ENCODE results near the gene CYP39A1. TPM values are rescaled to one million over a fixed set of nuclear protein-coding genes. Genes with fewer than 3 reads are reported as not detected.

Gene CYP39A1
- polyA plus RNA-seq, 3 donors from 2014 or later, result not detected

DNA sequence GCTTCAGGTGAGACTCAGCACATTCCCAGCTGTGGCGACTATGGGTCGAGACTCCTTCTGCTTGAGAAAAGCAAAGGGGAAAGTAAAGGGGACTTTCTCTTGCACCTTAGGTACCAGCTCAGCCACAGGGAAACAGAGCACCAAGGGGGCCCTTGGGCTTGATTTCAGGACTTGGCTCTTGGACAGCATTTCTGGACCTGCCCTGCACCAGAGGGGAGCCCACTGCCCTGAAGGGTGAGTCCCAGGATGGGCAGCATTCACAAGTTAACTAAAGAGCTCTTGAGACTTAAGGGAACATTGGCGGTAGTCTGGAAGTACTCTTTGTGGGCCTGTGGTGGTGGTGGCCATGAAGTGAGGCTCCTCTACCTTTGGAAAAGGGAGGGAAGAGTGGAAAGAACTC lies 111.1 kb downstream of the CYP39A1 start:
- H3K4me1 Mint-ChIP-seq, result no peaks in the 10 kb centered on the region
- H3K36me3 Mint-ChIP-seq, result no peaks in the 10 kb centered on the region
- H3K4me3 Mint-ChIP-seq, result no peak overlapping the region
- H3K27ac Mint-ChIP-seq, result no peak overlapping the region
- H3K9me3 Mint-ChIP-seq, result peaks cover 0 to 10% (median 0%) of the 10 kb centered on the region in 6 donors
- DNase-seq, result no peak
- H3K27me3 Mint-ChIP-seq (ENCODE audit: low read depth in 3 of 3), result peaks cover 2 to 8% (median 2%) of the 10 kb centered on the region in 3 donors

DNA sequence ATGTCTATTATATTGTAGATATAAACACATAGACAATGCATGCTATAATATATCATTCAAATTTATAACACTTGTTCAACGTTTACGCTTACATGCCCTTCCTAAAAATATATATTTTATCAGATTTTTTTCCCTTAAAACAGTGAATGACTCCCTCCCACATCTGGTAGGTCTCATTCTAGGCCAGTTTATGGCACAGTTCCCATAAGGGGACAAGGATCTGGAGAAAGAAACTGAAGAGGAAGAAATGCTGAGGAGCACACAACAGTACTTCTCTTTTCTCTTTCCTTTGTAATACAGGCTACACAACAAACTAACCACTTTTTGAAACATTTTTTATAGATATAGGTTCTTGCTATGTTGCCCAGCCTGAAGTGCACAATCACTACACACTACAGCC lies 112.8 kb downstream of the CYP39A1 start:
- no peak overlapping the region for H3K4me3 Mint-ChIP-seq
- H3K27ac Mint-ChIP-seq, result no peak overlapping the region
- H3K27me3 Mint-ChIP-seq (ENCODE audit: low read depth in 3 of 3), result peaks cover 2 to 14% (median 2%) of the 10 kb centered on the region in 3 donors
- no peaks in the 10 kb centered on the region for H3K4me1 Mint-ChIP-seq
- H3K36me3 Mint-ChIP-seq, result no peaks in the 10 kb centered on the region
- no peak for DNase-seq
- H3K9me3 Mint-ChIP-seq, result peaks cover 0 to 10% (median 0%) of the 10 kb centered on the region in 6 donors

DNA sequence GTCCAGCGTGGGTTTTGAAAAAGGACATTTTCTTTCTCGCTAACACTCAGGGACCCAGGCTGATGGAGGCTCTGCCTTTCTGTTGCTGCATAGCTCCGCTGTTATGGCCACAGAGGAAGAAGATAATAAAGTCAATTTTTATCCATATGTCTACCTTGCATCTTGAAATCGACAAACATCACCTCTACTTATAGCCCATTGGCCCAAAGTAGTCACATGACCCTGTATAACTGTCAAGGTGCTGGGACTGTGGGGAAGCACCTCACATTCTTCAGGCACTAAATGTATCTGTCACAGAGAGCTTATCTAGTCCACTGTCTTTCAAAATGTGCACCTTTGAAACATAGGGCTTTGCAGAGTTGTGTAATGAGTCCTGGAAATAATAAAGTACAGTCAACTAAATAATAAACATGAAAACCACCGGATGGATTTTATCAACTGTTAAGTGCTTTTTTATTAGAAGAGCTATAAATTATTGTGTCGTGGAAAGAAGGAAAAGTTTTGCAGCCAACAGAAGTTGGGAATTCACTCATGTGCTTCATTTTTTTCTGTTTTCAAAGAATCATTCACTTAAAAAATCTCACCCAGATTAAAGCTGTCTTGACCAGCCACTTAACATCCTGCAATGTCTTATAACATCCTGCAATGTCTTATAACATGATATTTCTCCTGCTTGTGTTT lies 113.7 kb downstream of the CYP39A1 start:
- no peak overlapping the region for H3K27ac Mint-ChIP-seq
- H3K4me1 Mint-ChIP-seq, result no peaks in the 10 kb centered on the region
- no peaks in the 10 kb centered on the region for H3K36me3 Mint-ChIP-seq
- no peak for DNase-seq
- peaks cover 0 to 14% (median 0%) of the 10 kb centered on the region in 3 donors for H3K27me3 Mint-ChIP-seq (ENCODE audit: low read depth in 3 of 3)
- H3K4me3 Mint-ChIP-seq, result no peak overlapping the region
- H3K9me3 Mint-ChIP-seq, result peaks cover 0 to 10% (median 0%) of the 10 kb centered on the region in 6 donors

DNA sequence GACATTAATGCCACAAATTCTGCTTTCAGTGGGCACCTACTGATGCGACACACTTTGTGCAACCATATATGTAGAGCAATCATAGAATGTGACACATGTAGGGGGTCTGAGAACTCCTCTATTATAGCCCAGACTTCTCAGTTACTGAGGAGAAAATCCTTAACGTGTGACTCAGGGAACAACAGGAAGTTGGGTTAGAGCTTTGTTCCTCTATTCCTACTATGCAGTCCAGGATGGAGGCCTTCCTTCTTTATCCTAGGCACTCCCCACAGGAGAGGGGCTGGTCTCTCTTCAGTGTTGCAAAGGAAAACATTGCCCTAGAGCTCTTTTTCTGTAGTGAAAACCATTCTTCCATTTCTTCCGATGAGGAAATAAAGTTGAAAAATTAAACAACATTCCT lies 121.7 kb downstream of the CYP39A1 start:
- Mint-ChIP-seq H3K4me1 (no peaks in the 10 kb centered on the region), H3K36me3 (no peaks in the 10 kb centered on the region), H3K27ac (no peak overlapping the region), H3K27me3 (ENCODE audit: low read depth in 3 of 3) (peaks cover 6 to 7% (median 7%) of the 10 kb centered on the region in 3 donors), H3K4me3 (no peak overlapping the region), H3K9me3 (peaks cover 0 to 2% (median 0%) of the 10 kb centered on the region in 6 donors)
- no peak for DNase-seq

DNA sequence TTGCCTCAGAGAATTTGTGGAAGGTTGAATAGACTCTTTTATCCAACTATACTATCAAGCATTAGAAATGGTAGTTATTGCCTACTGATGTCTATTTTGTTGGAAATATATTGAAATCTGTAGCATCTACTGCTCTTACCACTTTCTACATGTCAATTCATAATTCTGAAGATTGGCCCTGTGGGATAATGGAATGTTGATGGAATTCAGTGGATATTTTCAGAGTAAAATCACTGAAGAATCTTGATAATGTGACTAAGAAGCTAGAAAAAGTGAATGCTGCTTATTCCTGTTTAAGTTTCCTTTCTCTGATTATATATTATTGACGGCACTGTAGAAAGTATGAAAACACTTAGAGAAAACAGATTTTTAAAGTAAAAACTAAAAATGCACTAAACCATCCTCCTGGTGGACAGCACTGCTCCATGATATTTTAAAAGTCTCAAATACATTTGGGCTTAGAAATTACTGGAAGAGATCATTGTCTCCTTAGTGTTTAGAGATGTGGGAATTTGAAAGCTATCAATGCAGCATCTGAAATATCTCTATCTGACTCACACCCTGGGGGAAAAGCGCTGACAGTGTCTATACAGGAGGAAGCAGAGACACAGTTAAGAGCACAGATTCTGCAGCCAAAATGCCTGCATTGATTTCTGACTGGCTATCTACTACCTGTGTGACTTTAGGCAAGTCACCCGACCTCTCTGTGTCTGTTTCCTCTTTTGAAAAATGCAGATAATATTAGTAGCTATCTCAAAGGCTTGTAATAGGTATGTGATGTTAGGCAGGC lies 123.5 kb downstream of the CYP39A1 start:
- no peaks in the 10 kb centered on the region for H3K9me3 Mint-ChIP-seq
- H3K27me3 Mint-ChIP-seq (ENCODE audit: low read depth in 3 of 3), result peaks cover 2 to 8% (median 7%) of the 10 kb centered on the region in 3 donors
- H3K4me3 Mint-ChIP-seq, result no peak overlapping the region
- no peak overlapping the region for H3K27ac Mint-ChIP-seq
- no peaks in the 10 kb centered on the region for H3K36me3 Mint-ChIP-seq
- H3K4me1 Mint-ChIP-seq, result no peaks in the 10 kb centered on the region
- no peak for DNase-seq

DNA sequence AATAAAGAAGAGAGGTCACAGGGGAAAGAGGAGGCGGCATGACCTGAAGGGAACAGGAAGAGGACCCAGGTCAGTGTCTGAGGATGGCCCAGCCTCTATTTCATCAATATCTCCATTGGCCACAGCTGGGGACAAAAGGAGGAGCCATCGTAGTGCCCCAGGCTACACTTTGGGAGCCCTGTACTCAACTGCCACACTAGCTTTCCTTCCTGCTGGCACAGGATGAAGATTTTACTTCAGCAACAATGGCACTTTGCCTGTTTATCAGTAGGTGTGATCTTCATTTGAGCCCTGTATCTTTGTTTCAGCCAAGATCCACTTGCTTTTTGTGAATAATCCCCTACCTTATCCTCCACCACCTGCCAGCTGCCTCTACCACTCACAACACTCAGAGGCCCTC lies 126.0 kb downstream of the CYP39A1 start:
- H3K4me3 Mint-ChIP-seq, result no peak overlapping the region
- H3K9me3 Mint-ChIP-seq, result peaks cover 0 to 2% (median 0%) of the 10 kb centered on the region in 6 donors
- DNase-seq, result no peak
- no peak overlapping the region for H3K27ac Mint-ChIP-seq
- peaks cover 2 to 8% (median 7%) of the 10 kb centered on the region in 3 donors for H3K27me3 Mint-ChIP-seq (ENCODE audit: low read depth in 3 of 3)
- no peaks in the 10 kb centered on the region for H3K4me1 Mint-ChIP-seq
- no peaks in the 10 kb centered on the region for H3K36me3 Mint-ChIP-seq

DNA sequence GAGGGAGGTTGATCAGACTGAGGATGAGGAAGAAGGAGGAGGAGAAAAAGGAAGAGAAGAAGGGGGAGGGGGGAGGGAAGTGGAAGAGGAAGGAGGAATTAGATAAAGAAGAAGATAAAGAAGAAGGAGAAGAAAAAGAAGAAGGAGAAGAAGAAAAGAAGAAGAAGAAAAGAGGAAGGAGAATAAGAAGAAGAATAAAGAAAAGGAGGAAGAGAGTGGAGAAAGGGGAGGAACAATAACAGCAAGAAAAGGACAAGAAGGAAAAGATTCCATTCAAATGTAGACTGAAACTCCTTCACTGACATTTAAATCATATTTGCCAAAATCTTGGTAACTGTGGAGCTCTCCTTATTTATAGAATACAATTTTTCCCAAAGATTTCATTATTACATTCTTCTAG lies 127.0 kb downstream of the CYP39A1 start:
- H3K4me1 Mint-ChIP-seq, result no peaks in the 10 kb centered on the region
- peaks cover 0 to 2% (median 0%) of the 10 kb centered on the region in 6 donors for H3K9me3 Mint-ChIP-seq
- H3K4me3 Mint-ChIP-seq, result no peak overlapping the region
- H3K36me3 Mint-ChIP-seq, result no peaks in the 10 kb centered on the region
- H3K27me3 Mint-ChIP-seq (ENCODE audit: low read depth in 3 of 3), result peaks cover 2 to 8% (median 5%) of the 10 kb centered on the region in 3 donors
- H3K27ac Mint-ChIP-seq, result no peak overlapping the region
- no peak for DNase-seq

DNA sequence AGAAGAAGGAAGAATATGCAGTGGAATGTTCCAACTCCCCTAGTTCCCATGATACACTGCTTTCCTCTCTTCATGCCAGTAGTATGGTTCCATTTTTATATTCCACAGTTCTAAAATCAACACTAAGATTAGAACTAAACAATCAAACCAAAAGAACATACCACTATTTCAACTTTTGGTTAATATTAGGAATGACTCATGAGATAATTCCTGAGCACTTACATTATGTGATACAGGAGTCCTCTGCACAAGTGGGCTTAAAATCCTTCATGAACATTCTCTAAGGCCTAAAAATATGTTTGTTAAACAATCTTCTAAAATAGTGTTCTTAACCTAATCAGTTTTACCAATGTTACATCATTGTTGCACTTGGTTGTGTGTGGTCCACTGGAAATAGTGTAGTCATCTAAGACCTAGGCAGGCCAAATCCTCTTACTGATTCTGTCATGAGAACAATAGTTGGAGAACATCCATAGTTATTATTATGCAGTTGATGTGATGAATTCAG lies 131.1 kb downstream of the CYP39A1 start:
- no peaks in the 10 kb centered on the region for H3K36me3 Mint-ChIP-seq
- no peak overlapping the region for H3K27ac Mint-ChIP-seq
- H3K27me3 Mint-ChIP-seq (ENCODE audit: low read depth in 3 of 3), result peaks cover 2 to 6% (median 2%) of the 10 kb centered on the region in 3 donors
- peaks cover 0 to 5% (median 0%) of the 10 kb centered on the region in 6 donors for H3K9me3 Mint-ChIP-seq
- no peak overlapping the region for H3K4me3 Mint-ChIP-seq
- no peaks in the 10 kb centered on the region for H3K4me1 Mint-ChIP-seq
- DNase-seq, result no peak

DNA sequence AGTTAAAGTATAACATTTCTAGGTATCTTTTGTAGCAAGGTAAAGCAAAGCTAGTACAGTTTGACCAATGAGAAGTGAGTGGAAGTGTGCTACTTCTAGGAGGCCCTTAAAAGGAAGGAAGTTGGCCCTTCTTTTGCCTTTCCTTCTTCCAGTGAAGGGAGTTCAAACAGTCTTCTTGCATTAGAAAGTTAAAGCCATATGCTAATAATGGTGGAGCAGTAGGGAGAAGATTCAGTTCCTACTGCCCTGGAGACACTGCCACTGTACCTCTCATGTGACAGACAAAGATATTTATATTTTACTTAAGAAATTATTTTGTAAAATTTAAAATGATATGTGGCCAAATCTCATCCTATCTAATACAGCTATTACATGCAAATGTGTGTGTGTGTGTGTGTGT lies 135.4 kb downstream of the CYP39A1 start:
- no peak overlapping the region for H3K4me3 Mint-ChIP-seq
- no peak for DNase-seq

DNA sequence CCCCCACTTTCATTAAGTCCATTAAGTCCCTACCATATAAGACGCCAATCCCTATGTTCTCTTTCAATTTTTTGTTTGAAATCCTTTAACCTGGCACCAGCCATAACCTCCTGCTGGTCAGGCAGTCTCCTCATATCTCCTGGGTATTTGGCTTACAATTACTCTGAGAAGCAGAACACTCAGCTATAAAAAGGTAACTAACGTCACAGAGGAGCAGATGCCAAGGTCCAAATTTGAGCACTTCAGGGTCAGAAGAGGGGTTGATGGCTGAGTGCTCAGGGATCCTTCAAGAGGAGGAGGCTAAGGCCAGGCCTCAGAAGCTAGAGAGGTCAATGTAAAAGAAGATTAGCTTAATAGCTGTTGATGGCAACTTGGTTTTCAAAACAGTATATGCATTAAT lies 139.1 kb downstream of the CYP39A1 start:
- Mint-ChIP-seq H3K27me3 (ENCODE audit: low read depth in 3 of 3) (peaks cover 0 to 3% (median 0%) of the 10 kb centered on the region in 3 donors), H3K4me3 (no peak overlapping the region), H3K27ac (no peak overlapping the region), H3K9me3 (peaks cover 0 to 4% (median 0%) of the 10 kb centered on the region in 6 donors), H3K36me3 (no peaks in the 10 kb centered on the region), H3K4me1 (no peaks in the 10 kb centered on the region)
- no peak for DNase-seq

More for the DNA sequence above, 135.4 kb downstream of the CYP39A1 start:
- Mint-ChIP-seq H3K36me3 (no peaks in the 10 kb centered on the region), H3K27me3 (ENCODE audit: low read depth in 3 of 3) (peaks cover 0 to 3% (median 0%) of the 10 kb centered on the region in 3 donors), H3K27ac (no peak overlapping the region), H3K4me1 (no peaks in the 10 kb centered on the region), H3K9me3 (peaks cover 0 to 4% (median 0%) of the 10 kb centered on the region in 6 donors)

DNA sequence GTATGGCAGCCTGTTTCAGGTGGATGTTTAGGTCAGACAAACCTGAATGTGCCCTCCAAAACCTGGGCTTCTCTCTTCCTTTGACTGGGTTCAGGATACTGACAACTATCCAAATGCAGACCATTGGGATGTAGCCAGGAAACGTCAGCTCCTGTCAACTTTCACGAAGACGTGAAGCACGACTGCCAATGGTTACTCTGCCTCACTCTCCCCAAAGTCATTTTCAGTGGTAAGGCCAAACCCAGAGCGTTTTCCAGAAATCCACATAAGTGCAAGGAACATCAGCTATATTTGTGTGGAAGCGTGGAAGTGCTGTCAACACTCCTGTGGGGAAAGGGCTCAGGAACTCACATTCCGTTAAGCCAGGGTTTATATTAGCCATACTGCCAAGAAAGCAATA lies 141.3 kb downstream of the CYP39A1 start:
- DNase-seq, result no peak
- peaks cover 0 to 3% (median 0%) of the 10 kb centered on the region in 3 donors for H3K27me3 Mint-ChIP-seq (ENCODE audit: low read depth in 3 of 3)
- no peaks in the 10 kb centered on the region for H3K36me3 Mint-ChIP-seq
- H3K27ac Mint-ChIP-seq, result no peak overlapping the region
- H3K4me1 Mint-ChIP-seq, result no peaks in the 10 kb centered on the region
- H3K4me3 Mint-ChIP-seq, result no peak overlapping the region
- H3K9me3 Mint-ChIP-seq, result no peaks in the 10 kb centered on the region

DNA sequence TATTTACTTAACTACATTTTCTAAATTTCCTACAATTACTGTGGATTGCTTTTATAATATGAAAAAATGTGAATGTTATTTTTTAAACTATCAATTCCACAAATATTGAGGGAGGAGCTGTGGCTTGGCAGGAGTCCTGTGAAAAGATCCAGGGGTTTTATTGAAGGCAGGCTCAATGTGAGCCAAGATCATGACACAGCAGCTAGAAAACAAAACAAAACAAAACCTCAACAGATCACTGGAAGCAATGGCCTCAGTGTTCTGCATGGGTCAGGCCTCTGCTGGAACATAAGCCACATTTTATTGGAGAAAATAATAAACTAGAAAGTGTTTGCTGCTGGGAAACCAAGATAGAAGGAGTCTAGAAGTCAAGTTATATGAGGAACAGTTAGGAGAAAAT lies 142.0 kb downstream of the CYP39A1 start:
- no peaks in the 10 kb centered on the region for H3K9me3 Mint-ChIP-seq
- DNase-seq, result no peak
- H3K36me3 Mint-ChIP-seq, result no peaks in the 10 kb centered on the region
- no peaks in the 10 kb centered on the region for H3K4me1 Mint-ChIP-seq
- peaks cover 0 to 3% (median 0%) of the 10 kb centered on the region in 3 donors for H3K27me3 Mint-ChIP-seq (ENCODE audit: low read depth in 3 of 3)
- H3K4me3 Mint-ChIP-seq, result no peak overlapping the region
- no peak overlapping the region for H3K27ac Mint-ChIP-seq

DNA sequence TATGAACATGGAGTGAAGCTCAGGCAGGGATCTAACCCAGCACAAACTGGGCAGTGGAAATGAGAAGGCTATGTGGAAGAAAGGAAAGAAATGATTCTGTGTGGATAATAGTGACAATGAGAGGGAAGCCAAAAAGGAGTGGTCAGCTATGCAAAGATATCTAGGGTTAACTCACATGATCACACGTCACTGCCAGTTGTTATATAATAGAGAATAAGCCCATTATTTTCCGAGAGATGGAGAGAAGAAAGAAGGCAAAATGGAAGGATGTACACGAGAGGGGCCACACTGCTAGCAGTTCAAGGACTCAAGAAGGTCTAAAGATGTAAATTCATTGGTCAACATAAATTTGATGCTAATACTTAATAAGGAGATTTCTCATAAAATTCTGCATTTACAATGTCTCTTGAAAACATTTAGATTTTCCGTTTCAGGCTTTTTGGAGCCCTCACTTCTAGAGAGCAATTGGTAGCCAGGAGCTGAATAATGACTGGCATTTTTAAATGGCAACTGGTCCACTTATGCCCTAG lies 142.6 kb downstream of the CYP39A1 start:
- no peaks in the 10 kb centered on the region for H3K36me3 Mint-ChIP-seq
- no peaks in the 10 kb centered on the region for H3K9me3 Mint-ChIP-seq
- H3K4me3 Mint-ChIP-seq, result no peak overlapping the region
- H3K4me1 Mint-ChIP-seq, result no peaks in the 10 kb centered on the region
- DNase-seq, result no peak
- no peak overlapping the region for H3K27ac Mint-ChIP-seq
- peaks cover 0 to 3% (median 1%) of the 10 kb centered on the region in 3 donors for H3K27me3 Mint-ChIP-seq (ENCODE audit: low read depth in 3 of 3)

DNA sequence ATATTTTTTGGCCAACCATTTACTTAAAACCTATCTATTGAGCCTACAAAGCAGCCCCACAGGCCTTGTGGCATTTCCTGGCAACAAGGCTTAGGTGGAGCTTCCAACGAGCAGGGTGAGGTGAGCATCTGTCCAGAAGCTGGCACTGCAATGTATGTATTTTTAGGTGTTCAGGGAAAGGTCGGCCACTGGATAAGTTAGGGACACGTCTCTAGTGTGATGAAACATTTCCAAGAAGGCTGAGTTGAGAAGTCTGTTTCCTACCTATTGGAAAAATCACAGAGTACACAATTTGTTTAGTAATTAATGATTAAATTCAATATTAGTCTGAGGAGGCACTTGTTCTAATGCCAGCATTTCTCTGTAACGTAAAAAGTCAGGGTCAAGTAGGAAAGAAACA lies 143.6 kb downstream of the CYP39A1 start:
- no peaks in the 10 kb centered on the region for H3K36me3 Mint-ChIP-seq
- H3K27me3 Mint-ChIP-seq (ENCODE audit: low read depth in 3 of 3), result peaks cover 0 to 3% (median 1%) of the 10 kb centered on the region in 3 donors
- no peaks in the 10 kb centered on the region for H3K9me3 Mint-ChIP-seq
- H3K4me3 Mint-ChIP-seq, result no peak overlapping the region
- no peaks in the 10 kb centered on the region for H3K4me1 Mint-ChIP-seq
- H3K27ac Mint-ChIP-seq, result no peak overlapping the region
- DNase-seq, result no peak

All from immature natural killer cell (primary cell).